HepG2 (cell line): ENCODE data around the gene PRKG1.

Experiments
- EP300 ChIP-seq, 3 experiments: sonication (generic) in 1 of 3; formaldehyde crosslinking in 1 of 3; IDR thresholded peaks; 2 replicates each; pipeline versions ENCODE4 v1.5.1 to v1.6.1; 2011 to 2020; ENCODE audit warnings: low read depth in 2 of 3, low read length in 2 of 3, borderline replicate concordance in 1 of 3, improper control_type of control experiment in 1 of 3, mild to moderate bottlenecking in 1 of 3, missing genetic modification reagents in 1 of 3, moderate library complexity in 1 of 3
- FOXA1 ChIP-seq, 2 experiments: fragments of 450-650 bp in 1 of 2; sonication (generic) in 1 of 2; formaldehyde crosslinking in 1 of 2; IDR thresholded peaks; 2 replicates each; pipeline versions ENCODE4 v1.4.0 to v1.6.1; 2016 to 2020; ENCODE audit warnings: missing genetic modification reagents in 1 of 2
- MED1 ChIP-seq: sonication (generic); formaldehyde crosslinking; IDR thresholded peaks from 2 replicates; pipeline ENCODE4 v1.4.0; 2020; ENCODE audit warnings: missing genetic modification reagents
- POLR2A ChIP-seq, 2 experiments: IDR thresholded peaks; 2 replicates each; pipeline ENCODE4 v1.6.1; 2011; ENCODE audit warnings: low read depth in 2 of 2, low read length in 2 of 2, mild to moderate bottlenecking in 1 of 2, moderate library complexity in 1 of 2; ENCODE audit not compliant: insufficient read depth in 1 of 2
- POLR2AphosphoS5 ChIP-seq: IDR thresholded peaks from 2 replicates; pipeline ENCODE4 v1.6.1; 2012; ENCODE audit warnings: low read depth, low read length
- RELA ChIP-seq: sonication (generic); formaldehyde crosslinking; IDR thresholded peaks from 2 replicates; pipeline ENCODE4 v1.4.0; 2020; ENCODE audit warnings: missing genetic modification reagents
- SP1 ChIP-seq, 2 experiments: fragments of 450-650 bp in 1 of 2; sonication (generic) in 1 of 2; formaldehyde crosslinking in 1 of 2; IDR thresholded peaks; 2 replicates each; pipeline versions ENCODE4 v1.4.0 to v1.6.1; 2016 to 2020; ENCODE audit warnings: missing genetic modification reagents in 1 of 2
- ZFP37 ChIP-seq: sonication (generic); formaldehyde crosslinking; IDR thresholded peaks from 2 replicates; pipeline ENCODE4 v1.4.0; 2020; ENCODE audit warnings: missing genetic modification reagents, borderline replicate concordance
- ZNF350 ChIP-seq: sonication (generic); formaldehyde crosslinking; IDR thresholded peaks from 2 replicates; pipeline ENCODE4 v1.4.0; 2020; ENCODE audit warnings: mild to moderate bottlenecking, low read depth, missing genetic modification reagents, borderline replicate concordance
- ZNF44 ChIP-seq: sonication (generic); formaldehyde crosslinking; IDR thresholded peaks from 2 replicates; pipeline ENCODE4 v1.5.1; 2020; ENCODE audit warnings: mild to moderate bottlenecking, missing genetic modification reagents
- ZNF839 ChIP-seq: sonication (generic); formaldehyde crosslinking; IDR thresholded peaks from 2 replicates; pipeline ENCODE4 v1.4.0; 2020; ENCODE audit warnings: missing genetic modification reagents, mild to moderate bottlenecking, borderline replicate concordance
- TF ChIP-seq, protein P1 (sequence below): sonication (generic); formaldehyde crosslinking; IDR thresholded peaks from 2 replicates; pipeline ENCODE4 v1.4.0; 2020; ENCODE audit warnings: mild to moderate bottlenecking, low read depth, missing genetic modification reagents
- TF ChIP-seq, protein P2 (sequence below): sonication (generic); formaldehyde crosslinking; IDR thresholded peaks from 2 replicates; pipeline ENCODE4 v1.9.0; 2021; ENCODE audit warnings: missing genetic modification reagents, borderline replicate concordance
- TF ChIP-seq, protein P3 (sequence below): sonication (generic); formaldehyde crosslinking; IDR thresholded peaks from 2 replicates; pipeline ENCODE4 v1.4.0; 2020; ENCODE audit warnings: missing genetic modification reagents, mild to moderate bottlenecking, borderline replicate concordance

DNA sequence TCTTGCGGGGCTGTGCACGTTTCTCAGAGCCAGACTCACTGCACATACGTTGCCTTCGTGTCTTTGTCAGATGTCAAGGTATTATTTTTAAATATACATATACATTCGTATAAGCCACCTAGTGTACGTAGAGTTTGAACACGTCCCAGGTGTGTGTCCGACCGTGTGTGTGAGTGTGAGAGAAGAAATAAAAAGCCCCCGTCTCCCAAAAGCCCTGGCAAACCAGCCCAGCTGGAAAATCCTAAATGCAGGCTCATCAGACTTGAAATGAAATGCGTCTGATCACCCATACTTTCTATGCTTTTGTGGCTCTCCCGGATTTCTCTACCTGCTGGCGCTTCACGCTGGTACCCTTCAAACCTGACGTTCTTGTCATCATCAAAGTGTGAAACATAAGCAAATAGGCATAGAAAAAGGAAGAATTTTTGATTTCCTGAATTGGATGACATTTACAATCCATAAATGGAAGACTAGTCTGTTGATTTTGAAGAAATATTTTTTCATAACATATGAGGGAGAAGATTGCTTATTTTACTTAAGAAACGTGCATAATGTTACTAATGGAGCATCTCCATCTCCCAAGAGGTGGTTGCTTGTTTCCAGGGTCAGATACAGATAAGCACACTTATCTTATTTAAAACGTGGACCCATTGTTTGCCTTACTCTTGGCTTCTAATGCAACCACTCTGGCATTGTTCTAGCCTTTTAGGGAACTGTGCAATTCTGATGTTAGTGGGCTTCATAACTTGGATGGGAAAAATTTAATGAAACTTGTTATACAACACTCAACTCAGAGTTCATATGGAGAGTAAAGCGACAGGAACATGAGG is 971 bp downstream of the PRKG1 start:
- TF ChIP-seq FOXA1 (IDR thresholded peaks at IDR 0.05) (no peak), FOXA1 (CRISPR knock-in tag; IDR thresholded peaks at IDR 0.05) (no peak), RELA (CRISPR knock-in tag) (no peak), ZNF44 (CRISPR knock-in tag) (no peak), ZFP37 (CRISPR knock-in tag) (no peak), SP1 (IDR thresholded peaks at IDR 0.05) (no peak), SP1 (CRISPR knock-in tag; IDR thresholded peaks at IDR 0.05) (no peak), POLR2AphosphoS5 (no peak), ZNF350 (CRISPR knock-in tag) (no peak), MED1 (CRISPR knock-in tag) (no peak), EP300 (IDR thresholded peaks at IDR 0.05; ENCODE audit: low read depth in 2 of 2, low read length in 2 of 2) (no peak), EP300 (CRISPR knock-in tag; IDR thresholded peaks at IDR 0.05; ENCODE audit: borderline replicate concordance) (no peak), ZNF839 (CRISPR knock-in tag) (no peak), POLR2A (IDR thresholded peaks at IDR 0.05; ENCODE audit: insufficient read depth in 1 of 2, low read depth in 2 of 2, low read length in 2 of 2) (no peak)
- TF ChIP-seq, protein P1, sequence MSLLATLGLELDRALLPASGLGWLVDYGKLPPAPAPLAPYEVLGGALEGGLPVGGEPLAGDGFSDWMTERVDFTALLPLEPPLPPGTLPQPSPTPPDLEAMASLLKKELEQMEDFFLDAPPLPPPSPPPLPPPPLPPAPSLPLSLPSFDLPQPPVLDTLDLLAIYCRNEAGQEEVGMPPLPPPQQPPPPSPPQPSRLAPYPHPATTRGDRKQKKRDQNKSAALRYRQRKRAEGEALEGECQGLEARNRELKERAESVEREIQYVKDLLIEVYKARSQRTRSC (CRISPR knock-in tag), result no peak
- TF ChIP-seq, protein P2, sequence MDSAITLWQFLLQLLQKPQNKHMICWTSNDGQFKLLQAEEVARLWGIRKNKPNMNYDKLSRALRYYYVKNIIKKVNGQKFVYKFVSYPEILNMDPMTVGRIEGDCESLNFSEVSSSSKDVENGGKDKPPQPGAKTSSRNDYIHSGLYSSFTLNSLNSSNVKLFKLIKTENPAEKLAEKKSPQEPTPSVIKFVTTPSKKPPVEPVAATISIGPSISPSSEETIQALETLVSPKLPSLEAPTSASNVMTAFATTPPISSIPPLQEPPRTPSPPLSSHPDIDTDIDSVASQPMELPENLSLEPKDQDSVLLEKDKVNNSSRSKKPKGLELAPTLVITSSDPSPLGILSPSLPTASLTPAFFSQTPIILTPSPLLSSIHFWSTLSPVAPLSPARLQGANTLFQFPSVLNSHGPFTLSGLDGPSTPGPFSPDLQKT (CRISPR knock-in tag), result no peak
- TF ChIP-seq, protein P3, sequence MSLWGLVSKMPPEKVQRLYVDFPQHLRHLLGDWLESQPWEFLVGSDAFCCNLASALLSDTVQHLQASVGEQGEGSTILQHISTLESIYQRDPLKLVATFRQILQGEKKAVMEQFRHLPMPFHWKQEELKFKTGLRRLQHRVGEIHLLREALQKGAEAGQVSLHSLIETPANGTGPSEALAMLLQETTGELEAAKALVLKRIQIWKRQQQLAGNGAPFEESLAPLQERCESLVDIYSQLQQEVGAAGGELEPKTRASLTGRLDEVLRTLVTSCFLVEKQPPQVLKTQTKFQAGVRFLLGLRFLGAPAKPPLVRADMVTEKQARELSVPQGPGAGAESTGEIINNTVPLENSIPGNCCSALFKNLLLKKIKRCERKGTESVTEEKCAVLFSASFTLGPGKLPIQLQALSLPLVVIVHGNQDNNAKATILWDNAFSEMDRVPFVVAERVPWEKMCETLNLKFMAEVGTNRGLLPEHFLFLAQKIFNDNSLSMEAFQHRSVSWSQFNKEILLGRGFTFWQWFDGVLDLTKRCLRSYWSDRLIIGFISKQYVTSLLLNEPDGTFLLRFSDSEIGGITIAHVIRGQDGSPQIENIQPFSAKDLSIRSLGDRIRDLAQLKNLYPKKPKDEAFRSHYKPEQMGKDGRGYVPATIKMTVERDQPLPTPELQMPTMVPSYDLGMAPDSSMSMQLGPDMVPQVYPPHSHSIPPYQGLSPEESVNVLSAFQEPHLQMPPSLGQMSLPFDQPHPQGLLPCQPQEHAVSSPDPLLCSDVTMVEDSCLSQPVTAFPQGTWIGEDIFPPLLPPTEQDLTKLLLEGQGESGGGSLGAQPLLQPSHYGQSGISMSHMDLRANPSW (CRISPR knock-in tag), result no peak
